PC-9 (cell line): ENCODE measurements around the gene GLCCI1. TPM values are rescaled to one million over a fixed set of nuclear protein-coding genes. Genes with fewer than 3 reads are reported as not detected.

Experiments
- BruUV-seq: library from RNA; stranded (reverse); fragments of 400-500 nt; replicated peaks from 2 replicates; lab custom pipeline; 2021; lab: Mats Ljungman, UMichigan
- CTCF ChIA-PET: fragments of 300-600 bp; sonication (Branson Sonifier 250); formaldehyde crosslinking; loops from one replicate; lab custom pipeline; 2022; ENCODE audit warnings: antibody characterized with exemption; lab: Charles Lee
- POLR2A ChIA-PET: fragments of 300-600 bp; sonication (Branson Sonifier 250); formaldehyde crosslinking; loops from one replicate; lab custom pipeline; 2022; ENCODE audit warnings: antibody characterized with exemption; ENCODE audit not compliant: unreplicated experiment; lab: Charles Lee
- DNase-seq, 2 experiments: peaks; one replicate each; pipeline versions ENCODE4 v3.0.0 to v3.0.0-alpha.2; 2015 to 2022; ENCODE audit warnings: mixed read lengths in 1 of 2
- H2AFZ ChIP-seq: fragments of 200-600 bp; sonication (generic); 2 replicates; pipeline ENCODE4 v1.8.1; 2017; ENCODE audit warnings: antibody characterized with exemption
- H3F3A ChIP-seq: fragments of 200-600 bp; sonication (generic); 2 replicates; pipeline ENCODE4 v1.8.1; 2017; ENCODE audit warnings: antibody characterized with exemption, mild to moderate bottlenecking, low read depth; ENCODE audit not compliant: insufficient read depth
- H3K27ac ChIP-seq: fragments of 200-600 bp; sonication (generic); 2 replicates; pipeline ENCODE4 v1.6.1; 2016; ENCODE audit warnings: mixed run types
- H3K27me3 ChIP-seq: fragments of 200-600 bp; sonication (generic); 2 replicates; pipeline ENCODE4 v1.6.1; 2016; ENCODE audit warnings: low read depth, mixed run types; ENCODE audit not compliant: insufficient read depth
- H3K36me3 ChIP-seq: fragments of 200-600 bp; sonication (generic); 2 replicates; pipeline ENCODE4 v1.6.1; 2016; ENCODE audit warnings: low read depth, mixed run types
- H3K4me1 ChIP-seq: fragments of 200-600 bp; sonication (generic); replicated peaks from 2 replicates; pipeline ENCODE4 v1.6.1; 2016; ENCODE audit warnings: mixed run types; ENCODE audit not compliant: insufficient read depth
- H3K4me2 ChIP-seq: fragments of 200-600 bp; sonication (generic); 2 replicates; pipeline ENCODE4 v1.6.1; 2017; ENCODE audit warnings: mixed run types
- H3K4me3 ChIP-seq: fragments of 200-600 bp; sonication (generic); 2 replicates; pipeline ENCODE4 v1.6.1; 2016; ENCODE audit warnings: mixed run types
- H3K79me2 ChIP-seq: fragments of 200-600 bp; sonication (generic); 2 replicates; pipeline ENCODE4 v1.6.1; 2017; ENCODE audit warnings: low read depth, mixed run types
- H3K9me2 ChIP-seq: fragments of 200-600 bp; sonication (generic); 2 replicates; pipeline ENCODE4 v1.8.1; 2017; ENCODE audit warnings: mild to moderate bottlenecking; ENCODE audit not compliant: insufficient read depth
- H3K9me3 ChIP-seq: fragments of 200-600 bp; sonication (generic); 2 replicates; pipeline ENCODE4 v1.8.1; 2016; ENCODE audit warnings: low read depth; ENCODE audit not compliant: insufficient read depth
- H4K20me1 ChIP-seq: fragments of 200-600 bp; sonication (generic); 2 replicates; pipeline ENCODE4 v1.8.1; 2017; ENCODE audit not compliant: insufficient read depth
- EZH2 ChIP-seq: fragments of 200-600 bp; sonication (generic); IDR thresholded peaks from 2 replicates; pipeline ENCODE4 v1.8.0; 2017; ENCODE audit warnings: antibody characterized with exemption, low read depth
- intact Hi-C: fragments of 100-400 bp; cut with micrococcal nuclease; formaldehyde crosslinking; loops from one replicate; pipeline ENCODE4 v1.10.0; 2022; ENCODE audit not compliant: unreplicated experiment
- total RNA-seq: library from RNA; stranded (reverse); gene quantifications from 2 replicates; pipeline ENCODE4 v1.2.3, GENCODE V29; 2021
- TF ChIP-seq, protein P1 (sequence below): fragments of 200-600 bp; sonication (generic); conservative IDR thresholded peaks from 2 replicates; pipeline ENCODE4 v1.6.1; 2017; ENCODE audit warnings: mixed run types, antibody characterized with exemption, mild to moderate bottlenecking, moderate library complexity

GLCCI1 gene
- total RNA-seq, 1 experiment from 2014 or later = 42.1 TPM

DNA sequence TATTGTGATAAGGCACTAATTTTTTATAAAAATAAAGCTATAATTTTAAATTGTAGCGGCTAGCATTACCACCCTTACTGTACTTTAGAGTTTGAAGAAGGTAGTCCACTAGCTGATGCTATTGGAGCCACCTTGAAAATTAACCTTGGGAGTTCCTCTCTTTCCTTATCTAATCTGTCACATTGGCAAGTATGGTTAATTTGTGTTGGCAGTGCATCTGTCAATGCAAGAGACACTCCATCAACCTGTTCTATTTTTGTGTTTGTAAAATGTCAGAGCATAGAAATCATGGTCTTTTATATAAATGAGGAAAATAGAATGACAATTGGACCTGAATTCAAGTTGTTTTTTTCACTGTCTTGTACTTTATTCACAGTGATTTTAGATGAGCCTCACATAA lies 20.5 kb downstream of the GLCCI1 start:
- Histone ChIP-seq H2AFZ (no peak overlapping the region), H3K4me1 (peaks cover 7% of the 10 kb centered on the region), H3K9me3 (peaks cover 26% of the 10 kb centered on the region), H3K4me2 (peak overlapping the region; percentile 50), H4K20me1 (no peaks in the 10 kb centered on the region), H3K36me3 (peaks cover 9% of the 10 kb centered on the region; the same call in 1 of the 2 replicates), H3K79me2 (peaks cover 90% of the 10 kb centered on the region), H3K4me3 (no peak overlapping the region), H3K27ac (peak overlapping the region; percentile 4; the same call in 1 of the 2 replicates), H3F3A (no peaks in the 10 kb centered on the region), H3K9me2 (no peaks in the 10 kb centered on the region), H3K27me3 (no peaks in the 10 kb centered on the region)
- ChIA-PET CTCF (no interaction called here), POLR2A (no interaction called here)
- no TSS peak for BruUV-seq
- intact Hi-C loops = no loop called here
- TF ChIP-seq, protein P1, sequence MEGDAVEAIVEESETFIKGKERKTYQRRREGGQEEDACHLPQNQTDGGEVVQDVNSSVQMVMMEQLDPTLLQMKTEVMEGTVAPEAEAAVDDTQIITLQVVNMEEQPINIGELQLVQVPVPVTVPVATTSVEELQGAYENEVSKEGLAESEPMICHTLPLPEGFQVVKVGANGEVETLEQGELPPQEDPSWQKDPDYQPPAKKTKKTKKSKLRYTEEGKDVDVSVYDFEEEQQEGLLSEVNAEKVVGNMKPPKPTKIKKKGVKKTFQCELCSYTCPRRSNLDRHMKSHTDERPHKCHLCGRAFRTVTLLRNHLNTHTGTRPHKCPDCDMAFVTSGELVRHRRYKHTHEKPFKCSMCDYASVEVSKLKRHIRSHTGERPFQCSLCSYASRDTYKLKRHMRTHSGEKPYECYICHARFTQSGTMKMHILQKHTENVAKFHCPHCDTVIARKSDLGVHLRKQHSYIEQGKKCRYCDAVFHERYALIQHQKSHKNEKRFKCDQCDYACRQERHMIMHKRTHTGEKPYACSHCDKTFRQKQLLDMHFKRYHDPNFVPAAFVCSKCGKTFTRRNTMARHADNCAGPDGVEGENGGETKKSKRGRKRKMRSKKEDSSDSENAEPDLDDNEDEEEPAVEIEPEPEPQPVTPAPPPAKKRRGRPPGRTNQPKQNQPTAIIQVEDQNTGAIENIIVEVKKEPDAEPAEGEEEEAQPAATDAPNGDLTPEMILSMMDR = no peak
- no peak for TF ChIP-seq EZH2
- DNase-seq = no peak

- no peaks in the 10 kb centered on the region for H3K27me3 ChIP-seq
- 0 out of 2 replicates have a peak, but pooled peaks cover 5% of the 10 kb centered on the region for H3F3A ChIP-seq
- BruUV-seq = no TSS peak
- ChIA-PET CTCF (no interaction called here), POLR2A (interaction anchor here (0.7 kb wide), 1 partner anchor 349 kb away, joined by 3 read pairs; no protein-coding TSS in a partner anchor)
- H3K36me3 ChIP-seq = peaks cover 9% of the 10 kb centered on the region; the same call in 1 of the 2 replicates
- H3K4me2 ChIP-seq = peak overlapping the region; percentile 50
- no peaks in the 10 kb centered on the region for H3K9me2 ChIP-seq
- peaks cover 7% of the 10 kb centered on the region for H3K4me1 ChIP-seq
- intact Hi-C loops = no loop called here
- peaks cover 89% of the 10 kb centered on the region for H3K79me2 ChIP-seq
- peak overlapping the region; percentile 4; the same call in 1 of the 2 replicates for H3K27ac ChIP-seq
- H3K4me3 ChIP-seq = no peak overlapping the region; the same call in 1 of the 2 replicates
- TF ChIP-seq, protein P1 = no peak
- peaks cover 26% of the 10 kb centered on the region for H3K9me3 ChIP-seq
- H4K20me1 ChIP-seq = no peaks in the 10 kb centered on the region
- no peak for DNase-seq
- H2AFZ ChIP-seq = no peak overlapping the region
Measured at GRCh38 chr7:7989616-7990440, 21.2 kb downstream of the GLCCI1 start.

- Histone ChIP-seq H3K79me2 (peaks cover 90% of the 10 kb centered on the region), H3K27me3 (no peaks in the 10 kb centered on the region), H3K9me2 (no peaks in the 10 kb centered on the region), H3K4me3 (no peak overlapping the region), H2AFZ (no peak overlapping the region), H3K36me3 (peaks cover 9% of the 10 kb centered on the region; the same call in 1 of the 2 replicates), H3K4me2 (no peak overlapping the region), H3K9me3 (peaks cover 23% of the 10 kb centered on the region), H3K27ac (no peak overlapping the region), H3F3A (peaks cover 8% of the 10 kb centered on the region; the same call in 1 of the 2 replicates), H4K20me1 (no peaks in the 10 kb centered on the region), H3K4me1 (peaks cover 7% of the 10 kb centered on the region)
- POLR2A ChIA-PET = no interaction called here
- intact Hi-C loops = no loop called here
- CTCF ChIA-PET = no interaction called here
- TF ChIP-seq EZH2 = no peak
- TF ChIP-seq, protein P1 = no peak
- no TSS peak for BruUV-seq
- no peak for DNase-seq
Measured at GRCh38 chr7:7990441-7990761, 21.8 kb downstream of the GLCCI1 start.
